GM12878 (cell line): ENCODE results near the gene SCLY. TPM values are rescaled to one million over a fixed set of nuclear protein-coding genes. Genes with fewer than 3 reads are reported as not detected.
A peak's percentile ranks its signal among the peaks of the same experiment; 100 is the strongest.

Source experiments
- ATAC-seq: fragments of 200-7000 bp; cut with Tn5 transposase; 3 replicates; pipeline ENCODE4 v1.9.1; 2020; ENCODE audit warnings: mild to moderate bottlenecking, moderate library complexity
- BruUV-seq: library from RNA; stranded (reverse); fragments of 400-500 nt; replicated peaks from 2 replicates; lab custom pipeline; 2021; lab: Mats Ljungman, UMichigan
- CTCF ChIA-PET: fragments of 300-600 bp; sonication (Branson Sonifier 250); formaldehyde crosslinking; extraction: SDS; loops from one replicate; lab custom pipeline; 2021; ENCODE audit warnings: inconsistent platforms; lab: Yijun Ruan, JAX
- POLR2A ChIA-PET: fragments of 350-600 bp; formaldehyde crosslinking; extraction: SDS; loops from one replicate; lab custom pipeline; 2021; ENCODE audit warnings: inconsistent platforms; lab: Charles Lee
- RAD21 ChIA-PET: fragments of 300-600 bp; sonication (Branson Sonifier 250); formaldehyde crosslinking; loops from one replicate; lab custom pipeline; 2023; ENCODE audit warnings: antibody characterized with exemption; ENCODE audit not compliant: unreplicated experiment; lab: Charles Lee
- SMC1A ChIA-PET: fragments of 300-600 bp; sonication (Branson Sonifier 250); formaldehyde crosslinking; loops from one replicate; lab custom pipeline; 2023; ENCODE audit not compliant: unreplicated experiment, uncharacterized antibody; lab: Charles Lee
- DNase-seq: peaks from one replicate; pipeline ENCODE4 v3.0.0-alpha.2; 2011; ENCODE audit warnings: low read depth, low spot score
- FAIRE-seq: peaks from 3 replicates; lab custom pipeline; 2011; peaks lifted over from hg19 to GRCh38; lab: Jason Lieb, UNC
- H2AFZ ChIP-seq: 2 replicates; pipeline ENCODE4 v1.6.0; 2011; ENCODE audit warnings: low read depth, low read length, control low read depth; ENCODE audit not compliant: control insufficient read depth
- H3K27ac ChIP-seq: 2 replicates; pipeline ENCODE4 v1.5.1; 2011; ENCODE audit warnings: control low read depth; ENCODE audit not compliant: control insufficient read depth, insufficient read depth
- H3K27me3 ChIP-seq, 2 experiments: replicated peaks in 1 of 2; 2 replicates each; pipeline versions ENCODE4 v1.6.0 to v1.6.1; 2011; ENCODE audit warnings: low read length in 1 of 2; ENCODE audit not compliant: control insufficient read depth in 2 of 2, insufficient read depth in 2 of 2
- H3K36me3 ChIP-seq, 2 experiments: 2 replicates each; pipeline ENCODE4 v1.5.1; 2011; ENCODE audit warnings: low read length in 1 of 2; ENCODE audit not compliant: control insufficient read depth in 2 of 2, insufficient read depth in 2 of 2
- H3K4me1 ChIP-seq: 2 replicates; pipeline ENCODE4 v1.6.1; 2011; ENCODE audit warnings: mild to moderate bottlenecking, low read length, moderate library complexity, mixed read lengths; ENCODE audit not compliant: control insufficient read depth, insufficient read depth
- H3K4me2 ChIP-seq: 2 replicates; pipeline ENCODE4 v1.6.0; 2011; ENCODE audit warnings: control low read depth; ENCODE audit not compliant: control insufficient read depth, insufficient read depth
- H3K4me3 ChIP-seq: fragments of 200-600 bp; sonication (generic); 2 replicates; pipeline ENCODE4 v1.5.1; 2016
- H3K79me2 ChIP-seq: 2 replicates; pipeline ENCODE4 v1.6.0; 2011; ENCODE audit warnings: low read length; ENCODE audit not compliant: control insufficient read depth, insufficient read depth
- H3K9ac ChIP-seq: 2 replicates; pipeline ENCODE4 v1.8.0; 2011; ENCODE audit warnings: low read length, control low read depth, mixed read lengths; ENCODE audit not compliant: control insufficient read depth, insufficient read depth
- H3K9me3 ChIP-seq: replicated peaks from 3 replicates; pipeline ENCODE4 v1.5.1; 2011; ENCODE audit warnings: mild to moderate bottlenecking, low read length; ENCODE audit not compliant: control insufficient read depth, insufficient read depth
- H4K20me1 ChIP-seq: 2 replicates; pipeline ENCODE4 v1.6.0; 2011; ENCODE audit not compliant: control insufficient read depth, insufficient read depth
- BHLHE40 ChIP-seq, 2 experiments: fragments of 450-650 bp in 1 of 2; IDR thresholded peaks; 2 replicates each; pipeline ENCODE4 v1.6.1; 2011 to 2017; ENCODE audit warnings: low read depth in 2 of 2, borderline replicate concordance in 1 of 2, improper control_type of control experiment in 1 of 2, low read length in 1 of 2, mild to moderate bottlenecking in 1 of 2
- CREM ChIP-seq: IDR thresholded peaks from 2 replicates; pipeline ENCODE4 v1.6.1; 2014; ENCODE audit warnings: antibody characterized with exemption, low read depth
- EP300 ChIP-seq, 2 experiments: fragments of 150-350 bp in 1 of 2; IDR thresholded peaks; 2 replicates each; pipeline ENCODE4 v1.6.1; 2011 to 2012; ENCODE audit warnings: low read depth in 2 of 2, low read length in 2 of 2, borderline replicate concordance in 1 of 2, improper control_type of control experiment in 1 of 2, inconsistent platforms in 1 of 2; ENCODE audit not compliant: control insufficient read depth in 1 of 2
- MTA3 ChIP-seq: IDR thresholded peaks from 2 replicates; pipeline ENCODE4 v1.6.1; 2012; ENCODE audit warnings: low read length, inconsistent platforms, borderline replicate concordance
- PAX5 ChIP-seq: IDR thresholded peaks from 2 replicates; pipeline ENCODE4 v1.6.1; 2011; ENCODE audit warnings: low read depth, low read length, borderline replicate concordance
- RUNX3 ChIP-seq: IDR thresholded peaks from 2 replicates; pipeline ENCODE4 v1.6.1; 2012; ENCODE audit warnings: low read length, inconsistent platforms
- SIN3A ChIP-seq: IDR thresholded peaks from 2 replicates; pipeline ENCODE4 v1.6.1; 2012; ENCODE audit warnings: low read depth, low read length, improper control_type of control experiment
- TCF7 ChIP-seq: IDR thresholded peaks from 2 replicates; pipeline ENCODE4 v1.6.1; 2014; ENCODE audit warnings: antibody characterized with exemption, borderline replicate concordance
- ZNF217 ChIP-seq: fragments of 450-650 bp; IDR thresholded peaks from 2 replicates; pipeline ENCODE4 v1.6.1; 2017; ENCODE audit warnings: antibody characterized with exemption, mild to moderate bottlenecking
- ZNF384 ChIP-seq: IDR thresholded peaks from 2 replicates; pipeline ENCODE4 v1.6.1; 2012; ENCODE audit warnings: low read depth, mild to moderate bottlenecking, low read length, improper control_type of control experiment, borderline replicate concordance
- WGBS: methylation state at CpG from one replicate; pipeline ENCODE4 v1.1.6; 2016; ENCODE audit warnings: low lambda C conversion rate; ENCODE audit not compliant: insufficient replicate concordance, insufficient coverage; ENCODE audit errors: missing lambda C conversion rate; 5-methylcytosine and 5-hydroxymethylcytosine counted together
- in situ Hi-C: fragments of 300-500 bp; cut with MboI; formaldehyde crosslinking; loops from 9 replicates; pipeline ENCODE4 v1.14.3; 2018; ENCODE audit warnings: mixed read lengths
- intact Hi-C: fragments of 100-400 bp; cut with micrococcal nuclease; formaldehyde crosslinking; loops from one replicate; pipeline ENCODE4 v1.14.2; 2022; ENCODE audit not compliant: unreplicated experiment
- polyA plus RNA-seq, 11 experiments: library from polyadenylated mRNA; depleted of rRNA in 4 of 11; unstranded in 6 of 11; stranded (reverse) in 5 of 11; fragments of >200 nt; fragmentation: Nextera tagmentation in 4 of 11; fragmentation: Illumina TruSeq in 1 of 11; extraction: Ambion mirVana in 4 of 11; extraction: Trizol in 1 of 11; gene quantifications; 1 replicate in 1 of 11; 2 replicates in 10 of 11; pipeline versions ENCODE4 v1.2.1 to v1.2.3, GENCODE V29; 2011 to 2016; ENCODE audit warnings: inconsistent platforms in 2 of 11, missing spikeins in 2 of 11, low read depth in 1 of 11
- total RNA-seq, 4 experiments: library from RNA; depleted of rRNA in 3 of 4; stranded (reverse); fragments of >200 nt in 3 of 4; fragmentation: Illumina TruSeq in 1 of 4; extraction: Trizol in 1 of 4; gene quantifications; 2 replicates each; pipeline versions ENCODE4 v1.2.1 to v1.2.3, GENCODE V29; 2013 to 2021
- TF ChIP-seq, protein P1 (sequence below): fragments of 450-650 bp; IDR thresholded peaks from 2 replicates; pipeline ENCODE4 v1.6.1; 2016; ENCODE audit warnings: mild to moderate bottlenecking
- TF ChIP-seq, protein P2 (sequence below): fragments of 450-650 bp; IDR thresholded peaks from 2 replicates; pipeline ENCODE4 v1.6.1; 2018; ENCODE audit warnings: mild to moderate bottlenecking, low read depth, moderate library complexity; ENCODE audit not compliant: partially characterized antibody

The SCLY gene
- total and polyA plus RNA-seq, 10 of the 15 experiments (the other 5 are each of a cell fraction or from before 2014, with no cell fraction given): 3.3 to 49.1 (median 32.3) TPM

DNA sequence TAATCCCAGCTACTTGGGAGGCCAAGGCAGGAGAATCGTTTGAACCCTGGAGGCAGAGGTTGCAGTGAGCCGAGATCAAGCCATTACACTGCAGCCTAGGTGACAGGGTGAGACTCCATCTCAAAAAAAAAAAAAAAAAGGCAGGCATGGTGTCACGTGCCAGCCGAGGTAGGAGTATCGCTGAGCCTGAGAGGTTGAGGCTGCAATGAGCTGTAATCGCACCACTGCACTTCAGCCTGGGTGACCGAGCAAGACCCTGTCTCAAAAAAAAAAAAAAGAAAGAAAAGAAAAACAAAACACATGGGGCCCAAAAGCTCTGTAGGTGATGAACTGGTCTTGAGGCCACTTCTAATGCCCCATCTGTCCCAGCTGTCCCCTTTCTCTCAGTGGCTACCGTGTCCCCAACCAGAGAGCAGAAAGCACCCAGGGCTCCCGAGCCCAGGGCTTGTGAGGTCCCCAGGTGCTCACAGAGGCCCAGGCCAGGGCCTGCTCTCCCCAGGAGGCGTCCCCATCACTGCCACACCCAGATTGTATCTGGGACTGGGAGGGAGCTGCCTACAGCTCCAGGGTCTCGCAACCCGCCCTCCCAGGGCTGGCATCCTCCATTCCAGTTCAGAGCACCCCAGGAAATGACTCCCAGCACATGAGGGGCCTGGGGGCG is 86.2 kb downstream of the SCLY start:
- POLR2A ChIA-PET: interaction anchor here (0.7 kb wide), 1 partner anchor 22 kb away, joined by 5 read pairs; no protein-coding TSS in a partner anchor
- TF ChIP-seq ZNF384 (0 out of 2 replicates have a peak, but pooled peaks have one; percentile 9), PAX5 (no peak), BHLHE40 (IDR thresholded peaks at IDR 0.05; ENCODE audit: borderline replicate concordance in 1 of 2, low read depth in 2 of 2, low read length in 1 of 2) (peak in 1 of 2 experiments; percentile 41; a peak in 1 of 4 replicates)
- TF ChIP-seq, all 136 proteins: peak for 2
- WGBS: 19% methylated on average over 8 of the region's 13 CpGs
- no peak for FAIRE-seq
- Histone ChIP-seq H3K9ac (no peak overlapping the region), H3K36me3 (no peaks in the 10 kb centered on the region), H3K79me2 (no peaks in the 10 kb centered on the region), H3K4me1 (no peaks in the 10 kb centered on the region), H3K4me3 (no peak overlapping the region), H3K27ac (no peak overlapping the region), H3K9me3 (no peaks in the 10 kb centered on the region), H3K27me3 (no peaks in the 10 kb centered on the region), H3K4me2 (no peak overlapping the region), H4K20me1 (no peaks in the 10 kb centered on the region), H2AFZ (no peak overlapping the region)
- in situ Hi-C loops: no loop called here
- intact Hi-C loops: no loop called here
- ChIA-PET SMC1A (interaction anchor here (1.2 kb wide), 1 partner anchor 259 kb away, joined by 4 read pairs; no protein-coding TSS in a partner anchor), RAD21 (no interaction called here), CTCF (interaction anchor here (0.7 to 1.2 kb wide), 2 partner anchors 40 to 116 kb away, joined by 3 to 4 read pairs; no protein-coding TSS in a partner anchor)
- BruUV-seq: no TSS peak
- no peak for ATAC-seq
- DNase-seq: no peak

GRCh38 chr2:238148981-238149380 is 88.2 kb downstream of the SCLY start:
- ChIA-PET POLR2A (no interaction called here), SMC1A (no interaction called here), CTCF (no interaction called here), RAD21 (no interaction called here)
- Histone ChIP-seq H3K4me3 (no peak overlapping the region), H3K4me1 (no peaks in the 10 kb centered on the region), H3K79me2 (no peaks in the 10 kb centered on the region), H3K4me2 (no peak overlapping the region), H3K27me3 (no peaks in the 10 kb centered on the region), H3K36me3 (no peaks in the 10 kb centered on the region), H3K27ac (no peak overlapping the region), H4K20me1 (no peaks in the 10 kb centered on the region), H3K9me3 (no peaks in the 10 kb centered on the region), H3K9ac (no peak overlapping the region), H2AFZ (no peak overlapping the region)
- no peak for DNase-seq
- FAIRE-seq: no peak
- in situ Hi-C loops (no loop called here), intact Hi-C loops (no loop called here)
- 55% methylated on average over 15 of the region's 15 CpGs for WGBS
- no peak for ATAC-seq
- BruUV-seq: no TSS peak
- TF ChIP-seq SIN3A (no peak), TCF7 (no peak), RUNX3 (no peak), PAX5 (no peak), ZNF217 (no peak), CREM (no peak), MTA3 (no peak), EP300 (IDR thresholded peaks at IDR 0.05; ENCODE audit: borderline replicate concordance in 1 of 2, control insufficient read depth in 1 of 2, low read depth in 2 of 2, low read length in 2 of 2) (no peak), ZNF384 (no peak)
- TF ChIP-seq, protein P1, sequence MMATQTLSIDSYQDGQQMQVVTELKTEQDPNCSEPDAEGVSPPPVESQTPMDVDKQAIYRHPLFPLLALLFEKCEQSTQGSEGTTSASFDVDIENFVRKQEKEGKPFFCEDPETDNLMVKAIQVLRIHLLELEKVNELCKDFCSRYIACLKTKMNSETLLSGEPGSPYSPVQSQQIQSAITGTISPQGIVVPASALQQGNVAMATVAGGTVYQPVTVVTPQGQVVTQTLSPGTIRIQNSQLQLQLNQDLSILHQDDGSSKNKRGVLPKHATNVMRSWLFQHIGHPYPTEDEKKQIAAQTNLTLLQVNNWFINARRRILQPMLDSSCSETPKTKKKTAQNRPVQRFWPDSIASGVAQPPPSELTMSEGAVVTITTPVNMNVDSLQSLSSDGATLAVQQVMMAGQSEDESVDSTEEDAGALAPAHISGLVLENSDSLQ: no peak
- TF ChIP-seq, protein P2, sequence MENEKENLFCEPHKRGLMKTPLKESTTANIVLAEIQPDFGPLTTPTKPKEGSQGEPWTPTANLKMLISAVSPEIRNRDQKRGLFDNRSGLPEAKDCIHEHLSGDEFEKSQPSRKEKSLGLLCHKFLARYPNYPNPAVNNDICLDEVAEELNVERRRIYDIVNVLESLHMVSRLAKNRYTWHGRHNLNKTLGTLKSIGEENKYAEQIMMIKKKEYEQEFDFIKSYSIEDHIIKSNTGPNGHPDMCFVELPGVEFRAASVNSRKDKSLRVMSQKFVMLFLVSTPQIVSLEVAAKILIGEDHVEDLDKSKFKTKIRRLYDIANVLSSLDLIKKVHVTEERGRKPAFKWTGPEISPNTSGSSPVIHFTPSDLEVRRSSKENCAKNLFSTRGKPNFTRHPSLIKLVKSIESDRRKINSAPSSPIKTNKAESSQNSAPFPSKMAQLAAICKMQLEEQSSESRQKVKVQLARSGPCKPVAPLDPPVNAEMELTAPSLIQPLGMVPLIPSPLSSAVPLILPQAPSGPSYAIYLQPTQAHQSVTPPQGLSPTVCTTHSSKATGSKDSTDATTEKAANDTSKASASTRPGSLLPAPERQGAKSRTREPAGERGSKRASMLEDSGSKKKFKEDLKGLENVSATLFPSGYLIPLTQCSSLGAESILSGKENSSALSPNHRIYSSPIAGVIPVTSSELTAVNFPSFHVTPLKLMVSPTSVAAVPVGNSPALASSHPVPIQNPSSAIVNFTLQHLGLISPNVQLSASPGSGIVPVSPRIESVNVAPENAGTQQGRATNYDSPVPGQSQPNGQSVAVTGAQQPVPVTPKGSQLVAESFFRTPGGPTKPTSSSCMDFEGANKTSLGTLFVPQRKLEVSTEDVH: no peak
